Aorta (tissue), 5 donors: Measurements from ENCODE around the gene SNX30. TPM values are rescaled to one million over a fixed set of nuclear protein-coding genes. Genes with fewer than 3 reads are reported as not detected.
"Not testable (repeated sequence)": the region's sequence is repeated elsewhere in the genome, so short reads cannot be mapped to it uniquely, and the experiment has no call there.

ENCODE experiments used
- ATAC-seq: fragments of 200-7000 bp; cut with Tn5 transposase; one replicate; pipeline ENCODE4 v1.9.1; 2022; ENCODE audit warnings: moderate library complexity; ENCODE audit not compliant: low FRiP score
- DNase-seq, 2 donors: peaks; one replicate each; pipeline ENCODE4 v3.0.0-alpha.2; 2020
- H3K27ac ChIP-seq, 2 donors: one replicate each; pipeline ENCODE4 v1.5.1; 2013; ENCODE audit warnings: low read length in 2 of 2, mild to moderate bottlenecking in 2 of 2, moderate library complexity in 2 of 2, control low read depth in 1 of 2, inconsistent platforms in 1 of 2, low read depth in 1 of 2
- H3K27me3 ChIP-seq, 2 donors: one replicate each; pipeline ENCODE4 v1.6.1; 2013; ENCODE audit warnings: control low read depth in 1 of 2, low read length in 1 of 2, mild to moderate bottlenecking in 1 of 2, moderate library complexity in 1 of 2; ENCODE audit not compliant: insufficient read depth in 2 of 2, control insufficient read depth in 1 of 2
- H3K36me3 ChIP-seq, 2 donors: one replicate each; pipeline ENCODE4 v1.6.1; 2013; ENCODE audit warnings: control low read depth in 1 of 2, low read length in 1 of 2, mild to moderate bottlenecking in 1 of 2; ENCODE audit not compliant: insufficient read depth in 2 of 2, control insufficient read depth in 1 of 2
- H3K4me1 ChIP-seq, 2 donors: one replicate each; pipeline ENCODE4 v1.6.1; 2013; ENCODE audit warnings: low read length in 2 of 2, control low read depth in 1 of 2, mild to moderate bottlenecking in 1 of 2, moderate library complexity in 1 of 2; ENCODE audit not compliant: insufficient read depth in 2 of 2, control insufficient read depth in 1 of 2
- H3K4me3 ChIP-seq, 2 donors: one replicate each; pipeline ENCODE4 v1.5.1; 2013; ENCODE audit warnings: low read length in 2 of 2, control low read depth in 1 of 2, mild to moderate bottlenecking in 1 of 2
- H3K9me3 ChIP-seq: one replicate; pipeline ENCODE4 v1.6.1; 2013; ENCODE audit warnings: mild to moderate bottlenecking, low read length; ENCODE audit not compliant: control insufficient read depth
- WGBS, 2 donors: extraction: QIAGEN DNeasy Blood & Tissue Kit; methylation state at CpG; one replicate each; pipeline ENCODE4 v1.1.7; 2013; 5-methylcytosine and 5-hydroxymethylcytosine counted together
- intact Hi-C, 2 donors: fragments of 100-400 bp; cut with DNase I; formaldehyde crosslinking; loops; one replicate each; pipeline versions ENCODE4 v1.14.2 to v1.15.0; 2022
- polyA plus RNA-seq, 2 donors: library from polyadenylated mRNA; stranded (reverse); fragments of 200-250 nt; gene quantifications; one replicate each; pipeline ENCODE4 v1.2.3, GENCODE V29; 2013
- total RNA-seq, 2 donors: library from RNA; stranded (reverse); fragmentation: NEBNext Ultra II Directional; extraction: Animal tissue kit (Norgen Biotek cat#: 25700); gene quantifications; one replicate each; pipeline ENCODE4 v1.2.1, GENCODE V29; 2021
- donor health status: healthy with polysubstance abuse.
- donor health status: Bipolar disorder and iron deficiency.
- donor health status: DM: no; HTN: no; CAD: no.
- donor health status: DM: no; HTN: no; CAD: no.
- donor health status: DM: yes; HTN: yes; CAD: no.

SNX30 gene
- total and polyA plus RNA-seq, 4 donors, result 2.8 to 11.3 (median 6.7) TPM

DNA sequence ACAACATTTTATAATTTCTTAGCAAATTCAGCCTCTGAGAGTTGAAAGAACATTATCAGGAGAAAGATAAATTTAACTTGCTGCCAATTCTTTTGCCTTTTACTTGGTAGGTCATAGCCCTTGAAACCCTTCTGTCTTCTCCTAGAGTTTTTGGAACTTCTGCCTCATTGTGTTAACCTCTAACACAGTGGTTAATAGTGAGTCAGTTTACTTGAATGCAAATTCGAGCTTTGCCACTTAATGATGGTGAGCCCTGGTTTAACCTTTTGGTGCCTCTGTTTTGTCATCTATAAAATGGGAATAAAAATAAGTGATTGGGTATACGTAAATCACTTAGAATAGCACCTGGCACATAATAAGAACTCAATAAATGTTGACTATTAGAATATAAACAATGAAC lies 30.9 kb upstream of the SNX30 start:
- Histone ChIP-seq H3K36me3 (no peaks in the 10 kb centered on the region), H3K9me3 (no peaks in the 10 kb centered on the region), H3K27ac (no peak overlapping the region), H3K4me1 (no peaks in the 10 kb centered on the region), H3K27me3 (no peaks in the 10 kb centered on the region), H3K4me3 (no peak overlapping the region)
- no peak for ATAC-seq
- WGBS, 2 donors, result 50 to 52% methylated on average over 2 of the region's 2 CpGs
- DNase-seq, result no peak
- intact Hi-C loops, result loop anchor here (2.0 to 10.0 kb wide), 5 partner anchors 31 to 345 kb away; partner anchors contain the start of gene SNX30 (in 1 of the 2)

DNA sequence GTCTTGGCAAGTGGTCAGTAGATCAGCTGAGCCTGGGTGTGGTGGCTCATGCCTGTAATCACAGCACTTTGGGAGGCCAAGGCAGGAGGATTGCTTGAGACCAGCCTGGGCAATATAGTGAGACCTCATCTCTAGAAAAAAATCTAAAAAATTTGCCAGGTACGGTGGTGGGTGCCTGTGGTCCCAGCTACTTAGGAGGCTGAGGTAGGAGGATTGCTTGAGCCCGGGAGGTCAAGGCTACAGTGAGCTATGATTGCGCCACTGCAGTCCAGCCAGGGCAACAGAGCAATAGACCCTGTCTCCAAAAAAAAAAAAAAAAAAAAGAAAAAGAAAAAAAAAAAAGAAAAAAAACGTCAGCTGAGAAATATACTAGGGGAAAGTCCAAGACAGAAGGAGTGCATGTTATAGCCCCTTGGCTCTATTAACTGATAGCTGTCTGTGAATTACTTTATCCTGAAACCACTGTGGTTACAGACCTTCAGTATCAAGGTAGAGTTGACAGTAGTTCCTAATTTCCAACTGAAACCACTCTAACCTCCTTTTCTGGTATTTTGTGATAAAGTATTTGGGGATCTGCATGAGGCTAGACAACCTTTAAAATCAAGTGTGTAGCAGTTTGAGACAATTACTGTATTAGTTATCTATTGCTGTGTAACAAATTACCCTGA lies 30.3 kb upstream of the SNX30 start:
- no peak for ATAC-seq
- H3K4me3 ChIP-seq, result no peak overlapping the region
- intact Hi-C loops, result no loop called here
- 82% methylated on average over 4 of the region's 4 CpGs for WGBS, 2 donors
- no peaks in the 10 kb centered on the region for H3K9me3 ChIP-seq
- H3K27ac ChIP-seq, result no peak overlapping the region
- H3K27me3 ChIP-seq, result no peaks in the 10 kb centered on the region
- no peaks in the 10 kb centered on the region for H3K36me3 ChIP-seq
- H3K4me1 ChIP-seq, result no peaks in the 10 kb centered on the region
- DNase-seq, result no peak

DNA sequence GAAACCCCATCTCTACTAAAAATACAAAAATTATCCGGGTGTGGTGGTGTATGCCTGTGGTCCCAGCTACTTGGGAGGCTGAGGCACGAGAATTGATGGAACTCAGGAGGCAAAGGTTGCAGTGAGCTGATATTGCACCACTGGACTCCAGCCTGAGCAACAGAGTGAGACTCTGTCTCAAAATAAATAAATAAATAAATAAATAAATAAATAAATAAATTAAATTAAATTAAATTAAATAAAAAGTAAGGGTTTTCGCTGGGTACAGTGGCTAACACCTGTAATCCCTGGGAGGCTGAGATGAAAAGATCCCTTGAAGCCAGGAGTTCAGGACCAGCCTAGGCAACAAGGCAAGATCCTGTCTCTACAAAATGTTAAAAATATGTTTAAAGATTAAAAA lies 27.8 kb upstream of the SNX30 start:
- ATAC-seq, H3K4me3 ChIP-seq, H3K27me3 ChIP-seq, H3K4me1 ChIP-seq, intact Hi-C loops, H3K27ac ChIP-seq, H3K36me3 ChIP-seq, DNase-seq, H3K9me3 ChIP-seq: not testable (repeated sequence)
- 94 to 97% methylated on average over 3 of the region's 3 CpGs for WGBS, 2 donors

DNA sequence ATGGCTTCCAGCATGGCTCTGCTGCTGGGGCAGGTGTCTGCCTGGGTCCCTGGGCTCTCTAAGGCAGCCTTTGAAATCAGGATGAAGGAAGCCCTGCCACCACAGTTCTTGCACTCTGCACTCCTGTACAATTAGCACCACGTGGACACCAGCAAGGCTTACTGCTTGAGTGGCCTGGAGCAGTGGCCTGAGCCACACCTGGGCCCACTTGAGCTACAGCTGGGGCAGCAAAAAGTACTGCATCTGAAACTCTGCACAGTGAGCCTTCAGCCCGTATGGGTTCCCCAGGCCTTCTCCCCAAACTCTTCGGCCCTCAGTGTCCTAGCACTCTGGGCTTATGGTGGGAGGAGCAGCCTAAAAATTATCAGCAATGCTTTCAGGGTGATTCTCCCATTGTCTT lies 24.6 kb upstream of the SNX30 start:
- H3K27me3 ChIP-seq, result no peaks in the 10 kb centered on the region
- H3K4me1 ChIP-seq, result no peaks in the 10 kb centered on the region
- intact Hi-C loops, result no loop called here
- no peaks in the 10 kb centered on the region for H3K9me3 ChIP-seq
- WGBS, 2 donors, result 81 to 85% methylated on average over 3 of the region's 3 CpGs
- DNase-seq, result no peak
- H3K27ac ChIP-seq, result no peak overlapping the region
- no peak overlapping the region for H3K4me3 ChIP-seq
- no peaks in the 10 kb centered on the region for H3K36me3 ChIP-seq
- ATAC-seq, result no peak

DNA sequence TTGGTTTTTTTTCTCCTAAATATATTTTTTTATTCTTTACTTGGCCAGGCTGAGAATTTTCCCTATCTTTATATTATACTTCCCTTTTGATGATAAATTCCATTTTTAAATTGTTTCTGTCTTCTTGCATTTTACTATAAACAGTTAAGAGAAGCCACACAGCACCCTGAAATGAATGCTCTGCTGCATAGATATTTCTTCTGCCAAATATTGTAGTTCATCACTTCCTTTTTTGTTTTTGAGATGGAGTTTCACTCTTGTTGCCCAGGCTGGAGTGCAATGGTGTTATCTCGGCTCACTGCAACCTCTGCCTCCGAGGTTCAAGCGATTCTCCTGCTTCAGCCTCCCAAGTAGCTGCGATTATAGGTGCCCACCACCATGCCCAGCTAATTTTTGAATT lies 24.1 kb upstream of the SNX30 start:
- no peak overlapping the region for H3K27ac ChIP-seq
- DNase-seq (no peak), ATAC-seq (no peak)
- no peaks in the 10 kb centered on the region for H3K9me3 ChIP-seq
- H3K27me3 ChIP-seq, result no peaks in the 10 kb centered on the region
- 91 to 95% methylated on average over 4 of the region's 4 CpGs for WGBS, 2 donors
- no peaks in the 10 kb centered on the region for H3K36me3 ChIP-seq
- H3K4me1 ChIP-seq, result no peaks in the 10 kb centered on the region
- intact Hi-C loops, result no loop called here
- no peak overlapping the region for H3K4me3 ChIP-seq

DNA sequence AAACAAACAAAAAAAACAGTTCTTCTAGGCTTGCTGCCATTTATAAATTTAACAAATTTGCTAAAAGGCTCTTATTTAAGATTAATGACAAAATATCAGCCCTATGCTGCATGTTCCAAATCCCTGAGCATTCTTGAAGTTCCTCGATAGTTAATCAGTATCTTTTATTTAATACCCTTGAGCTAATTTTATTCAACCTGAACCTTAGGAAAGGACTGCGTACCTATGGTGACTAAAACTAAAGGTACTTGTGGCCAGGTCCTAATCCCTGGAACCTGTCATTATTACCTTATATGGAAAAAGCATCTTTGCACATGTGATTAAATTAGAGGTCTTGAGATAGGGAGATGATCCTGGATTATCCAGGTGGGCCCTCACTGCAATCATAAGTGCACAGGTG lies 22.2 kb upstream of the SNX30 start:
- intact Hi-C loops, result no loop called here
- no peak for ATAC-seq

DNA sequence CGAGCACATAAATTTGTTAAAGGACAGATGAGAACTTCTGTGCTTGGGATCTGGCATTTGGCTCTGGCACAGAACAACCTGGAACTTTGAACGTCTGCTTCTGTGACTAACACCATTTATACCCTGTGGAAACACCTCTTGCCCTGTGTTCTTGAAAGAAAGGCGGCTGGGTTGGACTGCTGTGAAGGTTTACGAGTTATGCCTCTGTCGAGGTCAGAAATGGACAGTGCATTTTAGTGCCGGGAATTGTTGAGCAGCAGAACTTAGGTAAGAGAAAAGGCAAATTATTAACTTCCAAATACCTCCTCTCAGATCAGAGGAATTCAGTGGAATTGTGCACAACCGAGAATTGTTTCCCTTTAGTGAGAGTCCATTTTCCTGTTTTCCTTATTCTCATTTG lies 18.6 kb upstream of the SNX30 start:
- H3K4me1 ChIP-seq, result no peaks in the 10 kb centered on the region
- no peaks in the 10 kb centered on the region for H3K36me3 ChIP-seq
- H3K9me3 ChIP-seq, result no peaks in the 10 kb centered on the region
- H3K27me3 ChIP-seq, result no peaks in the 10 kb centered on the region
- DNase-seq, result no peak
- intact Hi-C loops, result no loop called here
- no peak for ATAC-seq
- H3K27ac ChIP-seq, result no peak overlapping the region
- WGBS, 2 donors, result 77% methylated on average over 7 of the region's 7 CpGs
- no peak overlapping the region for H3K4me3 ChIP-seq

More for the DNA sequence above, 22.2 kb upstream of the SNX30 start:
- H3K27me3 ChIP-seq, result no peaks in the 10 kb centered on the region
- no peaks in the 10 kb centered on the region for H3K9me3 ChIP-seq
- H3K36me3 ChIP-seq, result no peaks in the 10 kb centered on the region
- H3K27ac ChIP-seq, result no peak overlapping the region
- DNase-seq, result no peak
- WGBS, 2 donors, result 97 to 98% methylated on average over 2 of the region's 2 CpGs
- H3K4me3 ChIP-seq, result no peak overlapping the region
- no peaks in the 10 kb centered on the region for H3K4me1 ChIP-seq

DNA sequence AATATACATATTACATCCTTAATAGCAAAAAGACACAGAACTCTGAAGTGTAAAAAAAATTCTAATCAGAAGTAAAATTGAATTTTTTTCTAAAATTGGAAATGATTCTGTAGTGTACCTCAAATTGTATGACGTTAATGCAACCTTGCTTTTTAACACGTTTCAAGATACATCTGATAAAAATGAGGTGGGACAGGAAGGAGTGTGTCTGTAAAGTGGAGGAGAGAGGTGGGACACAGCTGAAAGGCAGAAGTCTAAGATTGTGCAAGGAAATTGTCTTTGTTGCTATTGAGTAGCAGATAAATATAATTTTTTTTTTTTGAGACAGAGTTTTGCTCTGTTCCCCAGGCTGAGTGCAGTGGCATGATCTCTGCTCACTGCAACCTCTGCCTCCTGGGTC lies 15.7 kb upstream of the SNX30 start:
- Histone ChIP-seq H3K36me3 (no peaks in the 10 kb centered on the region), H3K9me3 (no peaks in the 10 kb centered on the region), H3K4me1 (no peaks in the 10 kb centered on the region), H3K27ac (no peak overlapping the region), H3K27me3 (no peaks in the 10 kb centered on the region), H3K4me3 (no peak overlapping the region)
- ATAC-seq, result no peak
- WGBS, 2 donors, result 79 to 81% methylated on average over 2 of the region's 2 CpGs
- no peak for DNase-seq
- intact Hi-C loops, result no loop called here

DNA sequence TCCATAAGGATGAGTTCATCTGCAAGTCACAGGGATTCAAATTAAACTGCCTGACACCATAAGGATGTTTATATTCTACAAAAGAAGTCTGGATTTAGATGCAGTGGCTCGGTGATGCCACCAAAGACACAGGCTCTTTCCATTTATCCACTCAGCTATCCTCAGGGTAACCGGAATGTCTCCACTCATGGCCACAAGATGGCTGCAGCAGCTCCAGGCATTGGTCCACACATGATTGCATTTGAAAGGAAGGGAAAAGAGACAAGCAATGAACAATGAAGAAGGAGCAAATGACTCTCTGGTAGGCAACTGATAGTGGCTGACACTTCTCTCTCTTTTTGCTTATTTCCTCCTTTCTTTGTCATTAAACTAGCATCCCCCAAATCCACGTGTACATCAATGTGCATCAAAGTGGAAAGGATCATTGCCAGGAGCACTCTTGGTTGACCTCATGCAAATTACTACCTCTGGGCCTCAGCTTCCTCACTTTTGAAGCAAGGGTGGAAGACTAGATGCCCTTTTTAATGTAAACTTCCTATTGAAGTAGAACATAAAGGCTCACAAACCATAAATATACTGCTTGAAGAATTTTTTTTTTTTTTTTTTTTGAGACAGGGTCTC lies 7.2 kb upstream of the SNX30 start:
- WGBS, 2 donors, result 83 to 91% methylated on average over 3 of the region's 3 CpGs

More for the DNA sequence above, 7.2 kb upstream of the SNX30 start:
- Histone ChIP-seq H3K9me3 (no peaks in the 10 kb centered on the region), H3K36me3 (no peaks in the 10 kb centered on the region), H3K27me3 (no peaks in the 10 kb centered on the region), H3K4me1 (no peaks in the 10 kb centered on the region), H3K4me3 (no peak overlapping the region), H3K27ac (no peak overlapping the region)
- no peak for DNase-seq
- ATAC-seq, result no peak
- intact Hi-C loops, result no loop called here
